Measurements from ENCODE around the gene MAGI3.
A peak's percentile ranks its signal among the peaks of the same experiment; 100 is the strongest.

MAGI3 gene

DNA sequence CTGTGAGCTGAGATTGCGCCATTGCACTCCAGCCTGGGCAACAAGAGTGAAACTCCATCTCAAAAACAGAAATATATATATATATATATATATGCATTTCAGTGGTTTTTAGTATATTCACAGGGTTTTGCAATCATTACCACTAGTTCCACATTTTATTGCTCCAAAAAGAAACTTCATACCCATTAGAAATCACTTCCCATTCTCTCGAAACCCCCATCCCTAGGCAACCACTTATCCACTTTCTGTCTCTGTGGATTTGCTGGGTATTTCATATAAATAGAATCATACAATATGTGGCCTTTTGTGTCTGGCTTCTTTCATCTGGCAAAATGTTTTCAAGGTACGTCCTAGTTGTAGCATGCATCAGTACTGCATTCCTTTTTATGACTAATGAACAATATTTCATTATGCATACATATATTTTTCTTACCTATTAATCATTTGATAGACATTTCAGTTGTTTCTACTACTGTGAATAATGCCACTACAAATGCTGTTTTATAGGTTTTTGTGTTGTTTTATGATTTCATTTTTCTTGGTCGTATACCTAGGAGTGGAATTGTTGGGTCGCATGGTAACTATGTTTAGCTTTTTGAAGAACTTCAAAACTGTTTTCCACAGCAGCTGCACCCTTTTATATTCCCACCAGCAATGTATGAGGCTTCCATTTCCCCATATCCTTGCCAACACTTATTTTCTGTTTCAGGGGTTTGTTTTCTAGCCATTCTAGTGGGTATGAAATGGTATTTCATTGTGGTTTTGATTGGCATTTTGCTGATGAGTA lies 273.0 kb downstream of the MAGI3 start:
- peak; percentile 95 for DNase-seq

DNA sequence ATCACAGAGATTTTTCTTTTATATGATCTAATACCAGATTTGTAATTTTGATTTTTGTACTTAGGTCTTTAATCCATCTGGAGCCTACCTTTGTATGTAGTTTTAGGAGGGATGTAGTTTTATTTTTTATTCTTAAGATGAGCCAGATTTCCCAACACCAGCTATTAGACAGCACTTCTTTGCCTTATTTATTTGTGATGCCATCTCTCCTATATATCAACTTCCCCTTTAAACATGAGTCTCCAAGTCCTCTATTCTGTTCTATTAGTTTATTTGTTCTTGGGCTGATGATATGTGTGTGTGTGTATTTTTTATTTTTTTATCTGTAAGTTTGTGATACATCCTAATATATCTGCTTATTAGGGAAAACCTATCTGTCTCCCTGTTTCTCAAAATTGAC lies 274.8 kb downstream of the MAGI3 start:
- DNase-seq, result no peak

DNA sequence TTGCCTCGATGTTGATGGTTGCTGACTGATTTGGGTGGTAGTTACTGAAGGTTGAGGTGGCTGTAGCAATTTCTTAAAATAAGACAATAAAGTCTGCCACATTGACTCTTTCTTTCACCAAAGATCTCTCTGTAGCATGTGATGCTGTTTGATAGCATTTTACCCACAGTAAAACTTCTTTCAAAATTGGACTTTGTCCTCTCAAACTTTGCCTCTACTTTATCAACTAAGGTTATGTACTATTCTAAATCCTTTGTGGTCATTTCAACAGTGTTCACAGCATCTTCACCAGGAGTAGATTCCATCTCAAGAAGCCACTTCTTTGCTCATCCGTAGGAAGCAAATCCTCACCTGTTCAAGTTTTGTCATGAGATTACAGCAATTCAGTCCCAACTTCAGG lies 275.8 kb downstream of the MAGI3 start:
- no peak for DNase-seq

DNA sequence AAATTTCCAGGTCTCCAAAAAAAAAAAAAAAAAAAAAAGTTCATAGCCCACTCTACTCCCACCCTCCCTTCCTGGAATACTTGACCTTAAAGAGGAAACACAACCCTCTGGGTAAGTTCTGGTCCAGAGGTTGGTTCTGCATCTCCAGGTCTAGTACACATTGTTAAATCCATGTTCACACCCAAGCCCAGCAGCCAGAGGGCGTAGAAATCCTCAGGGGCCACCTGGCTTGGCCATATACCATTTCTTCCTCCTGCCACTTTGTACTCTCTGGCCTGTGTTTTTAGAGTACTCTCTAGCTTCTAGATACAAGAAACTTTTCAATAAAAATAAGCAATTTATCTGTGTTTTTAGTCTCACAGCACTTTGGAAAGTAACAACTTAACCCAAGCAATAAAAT lies 279.7 kb downstream of the MAGI3 start:
- no peak for DNase-seq

DNA sequence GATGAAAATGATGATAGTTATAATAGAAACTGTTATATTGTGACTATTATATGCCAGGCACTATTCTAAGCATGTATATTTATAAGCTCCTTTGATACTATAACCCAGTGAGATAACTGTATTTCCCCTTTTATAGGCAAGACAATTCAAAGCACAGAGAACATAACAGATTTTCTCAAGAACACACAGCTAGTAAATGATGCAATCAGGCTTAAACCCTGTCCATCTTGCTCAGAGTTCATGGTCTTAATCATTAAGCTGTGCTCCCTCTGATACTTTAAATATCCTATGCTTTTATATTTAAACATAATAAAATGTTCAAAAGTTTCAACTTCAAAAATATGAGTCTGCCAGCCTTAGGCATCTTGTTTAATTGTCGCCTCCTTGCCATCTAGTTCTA lies 280.3 kb downstream of the MAGI3 start:
- DNase-seq, result no peak

DNA sequence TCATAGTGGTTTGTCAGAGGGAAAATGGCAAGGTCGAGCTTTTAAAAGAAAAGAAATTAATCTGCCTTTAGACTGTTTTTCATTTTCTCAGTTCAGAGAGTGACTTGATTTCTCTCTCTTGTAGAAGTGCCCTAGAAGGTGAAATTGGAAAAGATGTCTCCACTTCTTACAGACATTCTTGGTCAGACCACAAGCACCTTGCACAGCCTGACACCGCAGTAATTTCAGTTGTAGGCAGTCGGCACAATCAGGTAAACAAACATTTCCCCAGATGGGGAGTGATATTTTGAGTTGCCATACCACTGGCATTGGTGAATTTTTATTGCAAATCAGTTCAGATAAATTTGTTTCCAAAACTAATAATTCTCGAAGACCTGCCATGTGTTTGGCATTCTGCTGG lies 282.2 kb downstream of the MAGI3 start:
- no peak for DNase-seq

DNA sequence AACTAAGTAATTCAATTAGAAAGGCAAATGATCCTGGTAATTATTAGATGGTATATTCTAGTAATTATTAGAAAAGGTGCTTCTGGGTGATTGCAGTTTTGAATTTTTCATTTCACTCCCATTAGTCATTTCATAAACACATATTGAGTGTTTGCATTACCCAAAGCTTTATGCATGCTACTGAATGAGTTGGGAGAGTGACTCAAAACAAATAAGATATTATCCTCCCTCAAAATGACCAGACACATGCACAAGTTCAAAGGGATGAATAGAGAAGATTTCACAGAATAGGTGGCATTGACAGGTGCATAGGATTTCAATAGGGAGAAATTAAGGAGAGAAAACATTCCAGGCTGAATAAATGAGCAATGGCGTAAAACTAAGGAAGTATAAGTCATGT lies 284.3 kb downstream of the MAGI3 start:
- DNase-seq, result no peak

DNA sequence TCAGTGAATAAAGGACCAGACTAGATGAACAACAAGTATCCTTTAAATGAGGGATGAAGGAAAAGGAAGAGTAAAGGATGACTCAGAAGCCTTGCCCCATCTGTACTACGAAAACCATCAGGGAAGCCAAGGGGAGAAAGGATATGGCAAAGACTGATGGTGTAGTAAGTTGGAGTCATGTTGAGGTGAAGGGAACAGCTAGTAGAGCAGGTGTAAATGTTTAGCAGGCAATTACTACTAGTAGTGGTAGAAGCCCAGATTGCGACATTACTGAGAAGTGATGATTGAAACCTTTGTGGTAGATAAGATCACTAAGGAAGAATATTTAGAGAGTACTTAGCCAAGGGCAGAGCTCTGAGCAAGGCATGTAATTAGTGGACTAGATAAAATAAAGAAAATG lies 285.0 kb downstream of the MAGI3 start:
- DNase-seq, result peak; percentile 46

DNA sequence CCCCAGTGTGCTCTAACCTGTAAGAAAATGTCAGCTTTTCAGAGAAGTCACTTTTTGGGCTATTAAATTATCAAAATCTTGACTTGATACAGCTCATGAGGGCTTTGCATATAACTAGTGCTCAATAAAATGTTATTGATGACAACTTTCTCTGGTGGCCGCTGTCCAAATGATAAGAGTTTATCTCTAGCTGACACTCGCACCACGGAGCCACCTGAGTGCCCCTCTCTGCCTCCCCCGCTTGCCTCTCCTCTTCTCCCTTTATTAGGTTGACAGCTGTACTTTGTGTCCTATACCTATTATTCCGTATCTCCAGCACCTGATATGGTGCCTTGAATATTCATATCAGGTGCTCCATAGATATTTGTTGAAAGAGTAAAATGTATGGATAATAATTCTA lies 286.2 kb downstream of the MAGI3 start:
- no peak for DNase-seq

DNA sequence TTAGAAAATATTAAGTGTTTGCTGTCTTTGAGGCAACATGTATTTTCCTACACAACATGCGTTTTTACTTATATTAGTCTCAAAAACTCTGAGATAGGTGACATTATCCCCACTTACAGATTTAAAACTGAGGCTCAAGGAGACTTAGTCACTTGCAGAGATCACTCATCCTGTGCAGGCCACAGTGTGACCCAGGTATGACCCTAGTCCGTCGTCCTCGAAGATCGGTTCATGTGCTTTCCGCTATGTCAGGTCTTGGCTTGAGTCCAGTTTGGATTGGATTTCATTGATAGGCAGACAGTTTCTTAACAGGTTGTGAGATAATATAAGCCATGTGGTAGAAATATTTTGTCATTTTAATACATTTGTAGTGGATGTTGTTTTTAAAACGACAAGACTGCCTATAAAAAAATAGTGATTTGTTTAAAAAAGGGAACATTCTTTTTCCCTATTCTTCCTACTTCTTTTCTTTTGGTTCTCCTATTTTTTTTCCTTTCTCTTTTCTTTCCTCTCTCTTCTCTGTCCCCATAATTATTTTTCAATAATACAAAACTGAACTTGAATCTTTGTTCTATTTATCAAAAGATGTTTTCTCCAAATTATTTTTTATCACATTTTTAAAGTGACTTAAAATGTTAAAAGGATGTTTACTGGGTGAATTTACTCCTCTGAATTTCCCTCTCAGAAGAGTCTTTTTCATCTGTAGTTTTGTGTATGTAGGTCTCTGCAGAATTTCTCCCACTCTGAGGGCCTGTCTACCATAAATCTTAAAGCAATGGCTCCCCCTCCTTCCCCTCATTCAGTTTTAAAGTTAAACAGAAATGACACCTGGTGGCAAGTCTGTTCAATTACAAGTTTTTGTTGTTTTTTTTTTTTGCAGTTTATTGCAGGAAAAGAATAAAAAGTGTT lies 287.2 kb downstream of the MAGI3 start:
- peak; percentile 18 for DNase-seq

DNA sequence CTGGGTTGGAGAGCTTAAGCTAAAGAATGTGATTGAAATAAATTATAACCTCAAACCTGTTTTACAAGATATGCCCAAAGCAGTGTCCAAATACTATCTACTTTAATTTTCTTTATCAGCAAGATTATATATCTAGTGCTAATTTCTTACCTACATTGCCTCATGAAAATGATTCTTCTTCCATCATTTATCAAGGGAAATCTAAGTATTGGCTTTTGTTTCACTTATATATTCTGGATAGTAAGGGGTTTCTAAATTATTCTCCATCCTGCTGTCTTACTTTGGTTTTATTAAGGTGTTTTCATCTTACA lies 287.8 kb downstream of the MAGI3 start:
- DNase-seq, result no peak

DNA sequence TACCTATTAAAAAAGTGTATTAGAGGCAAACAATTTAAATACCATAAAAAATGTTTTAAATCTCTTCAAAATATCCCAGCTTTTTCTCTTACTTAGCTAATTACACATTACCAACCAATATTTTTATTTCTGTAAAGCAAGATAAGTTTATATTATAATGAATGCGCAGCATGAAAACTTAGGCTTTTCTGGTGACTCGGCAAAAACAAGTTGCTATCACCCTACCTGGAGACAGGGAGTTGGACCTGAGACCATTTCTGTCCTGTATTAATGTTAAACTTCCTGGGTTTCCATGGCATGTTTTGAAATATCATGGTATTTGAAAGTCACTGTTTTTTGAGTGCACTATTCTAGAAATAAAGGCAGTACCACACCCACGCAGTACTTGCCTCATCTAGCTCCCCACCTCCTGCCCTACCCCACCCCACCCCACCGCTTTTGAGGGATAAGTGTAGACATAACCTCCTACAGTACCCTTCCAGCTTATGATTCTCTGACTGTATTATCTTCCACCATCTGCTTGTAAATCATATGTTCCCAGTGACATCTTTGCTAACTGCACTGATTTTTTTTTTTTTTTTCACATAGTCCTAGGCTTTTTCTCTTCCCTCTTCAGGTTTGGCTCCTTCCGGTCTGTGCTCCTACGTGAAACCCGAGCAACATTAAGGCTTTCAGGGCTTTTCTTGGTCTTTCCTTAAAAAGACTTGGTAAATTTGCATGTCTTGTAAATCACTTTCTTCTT lies 291.5 kb downstream of the MAGI3 start:
- DNase-seq, result no peak

DNA sequence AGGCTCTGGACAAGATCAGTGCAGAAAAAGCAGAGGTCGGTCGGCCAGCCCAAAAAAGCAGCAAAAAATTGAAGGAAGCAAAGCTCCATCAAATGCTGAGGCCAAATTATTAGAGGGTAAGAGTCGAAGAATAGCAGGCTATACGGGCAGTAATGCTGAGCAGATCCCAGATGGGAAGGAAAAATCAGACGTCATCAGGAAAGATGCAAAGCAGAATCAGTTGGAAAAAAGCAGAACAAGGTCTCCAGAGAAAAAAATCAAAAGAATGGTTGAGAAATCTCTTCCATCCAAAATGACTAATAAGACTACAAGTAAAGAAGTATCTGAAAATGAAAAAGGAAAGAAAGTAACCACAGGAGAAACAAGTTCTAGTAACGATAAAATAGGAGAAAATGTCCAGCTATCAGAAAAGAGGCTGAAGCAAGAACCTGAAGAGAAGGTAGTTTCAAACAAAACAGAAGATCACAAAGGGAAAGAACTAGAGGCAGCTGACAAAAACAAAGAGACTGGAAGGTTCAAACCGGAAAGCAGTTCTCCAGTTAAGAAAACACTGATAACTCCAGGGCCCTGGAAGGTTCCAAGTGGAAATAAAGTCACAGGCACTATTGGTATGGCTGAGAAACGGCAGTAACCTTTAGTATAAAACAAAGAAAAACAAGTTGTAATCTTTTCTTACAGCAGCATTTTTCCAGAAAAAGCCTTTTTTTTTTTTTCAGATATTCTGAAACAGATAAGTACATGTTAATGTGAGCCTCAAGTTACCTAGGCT lies 293.3 kb downstream of the MAGI3 start:
- peak; percentile 40 for DNase-seq

DNA sequence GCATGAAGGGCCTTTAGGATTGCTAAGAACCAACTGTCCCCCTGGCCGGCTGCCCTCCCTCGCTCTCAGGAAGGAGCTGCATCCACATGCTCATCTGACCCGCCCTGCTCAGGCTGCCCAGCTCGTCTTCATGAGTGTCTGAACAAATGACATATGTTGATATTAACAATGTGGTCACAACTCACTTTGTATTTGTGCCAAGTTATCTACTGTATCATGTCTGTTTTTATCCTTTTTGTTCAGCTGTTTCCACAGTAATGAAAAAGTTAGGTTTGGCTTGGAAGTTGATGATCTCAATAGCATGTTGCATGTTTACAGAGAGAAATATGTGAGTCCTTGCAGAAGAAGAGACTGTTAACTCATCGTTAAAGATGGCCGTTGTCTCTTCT lies 293.8 kb downstream of the MAGI3 start:
- no peak for DNase-seq

DNA sequence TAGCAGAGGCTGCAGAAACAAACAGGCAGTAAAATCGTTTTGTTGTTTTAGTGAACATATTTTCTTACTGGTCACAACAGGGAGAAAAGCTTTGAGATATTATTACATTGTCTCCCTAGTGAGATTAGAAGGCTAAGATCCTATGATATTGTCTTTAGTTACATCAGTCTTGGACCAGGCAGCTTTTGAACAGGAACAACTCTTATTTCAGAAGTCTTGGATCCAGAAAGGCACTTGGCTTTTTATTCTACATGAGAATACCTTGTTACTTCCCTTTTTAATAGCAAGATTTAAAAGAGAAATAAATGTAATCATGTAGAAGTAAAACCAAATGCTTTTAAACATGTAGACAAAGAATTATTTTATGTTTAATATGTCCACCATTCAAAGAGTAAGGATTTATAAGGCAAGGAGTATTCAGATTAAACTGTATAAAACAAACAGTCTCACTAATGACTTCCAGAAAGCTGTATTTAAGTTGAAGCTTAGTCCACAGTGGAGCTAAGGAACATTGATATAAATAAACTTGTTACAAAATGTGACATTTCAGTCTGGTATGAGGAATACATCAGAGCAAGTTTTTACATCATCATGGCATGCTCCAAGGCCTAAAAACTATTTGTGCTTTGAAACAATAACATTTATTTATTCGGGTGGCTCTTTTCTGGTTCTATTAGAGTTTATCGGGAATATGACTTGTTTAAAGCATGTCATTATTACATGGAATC lies 296.7 kb downstream of the MAGI3 start:
- DNase-seq, result no peak

DNA sequence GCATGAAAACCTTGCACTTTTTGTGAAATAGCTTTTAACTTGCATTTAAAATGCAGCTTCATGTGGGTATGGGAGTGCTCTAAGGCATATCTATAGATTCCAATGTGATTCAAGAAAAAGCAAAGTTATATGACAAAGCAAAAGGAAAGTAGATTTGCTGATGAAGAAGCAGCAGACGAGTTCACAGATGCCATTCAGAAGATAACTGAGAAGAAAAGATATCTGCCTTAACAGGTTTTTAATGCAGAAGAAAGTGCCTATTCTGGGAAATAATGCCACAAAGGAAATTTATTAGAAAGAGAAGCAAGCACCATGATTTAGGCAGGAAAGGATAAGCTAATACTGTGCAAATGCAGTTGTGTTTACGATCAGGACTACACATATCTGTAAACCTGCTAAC lies 300.9 kb downstream of the MAGI3 start:
- no peak for DNase-seq

DNA sequence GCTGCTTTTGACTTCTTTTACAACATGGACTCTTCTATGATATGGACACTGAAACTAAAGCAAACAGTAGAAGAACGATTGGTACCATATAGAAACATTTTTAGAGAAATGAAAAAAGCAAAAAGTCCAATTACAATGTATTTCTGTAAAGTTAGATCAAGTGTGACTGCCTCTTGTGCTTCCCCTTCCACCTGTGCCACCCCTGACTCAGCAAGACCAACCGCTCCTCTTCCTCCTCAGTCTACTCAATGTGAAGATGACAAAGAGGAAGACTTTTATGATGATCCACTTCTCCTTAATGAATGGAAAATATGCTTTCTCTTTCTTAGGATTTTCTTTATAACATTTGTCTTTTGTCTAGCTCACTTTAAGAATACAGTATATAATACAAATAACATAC lies 302.0 kb downstream of the MAGI3 start:
- DNase-seq, result no peak

DNA sequence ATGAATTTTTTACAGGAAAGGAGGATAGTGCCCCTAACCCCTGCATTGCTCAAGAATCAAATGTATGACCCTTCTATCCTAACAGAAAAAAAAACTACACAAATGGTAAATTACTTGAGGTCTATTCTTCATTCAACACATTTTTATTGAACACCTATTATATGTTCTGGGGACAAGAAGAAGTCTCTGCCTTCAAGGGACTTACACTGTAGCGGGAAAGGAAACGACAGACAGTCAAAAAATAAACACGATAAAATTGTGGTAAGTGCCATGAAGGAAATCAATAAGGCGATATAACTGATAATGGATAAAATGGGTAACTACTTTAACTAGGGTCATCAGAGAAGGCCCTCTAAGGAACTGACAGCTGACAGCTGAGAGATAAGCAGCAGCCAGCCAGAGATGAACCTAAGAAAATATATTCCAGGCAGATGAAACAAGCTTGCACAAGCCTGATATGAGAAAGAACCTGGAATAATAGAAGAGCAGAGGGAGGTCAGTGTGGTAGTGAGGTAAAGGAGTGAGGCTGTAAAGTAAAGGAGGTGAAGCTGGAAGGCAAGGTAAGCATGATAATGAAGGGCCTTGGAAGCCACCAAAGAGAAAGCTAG lies 302.6 kb downstream of the MAGI3 start:
- DNase-seq, result no peak

DNA sequence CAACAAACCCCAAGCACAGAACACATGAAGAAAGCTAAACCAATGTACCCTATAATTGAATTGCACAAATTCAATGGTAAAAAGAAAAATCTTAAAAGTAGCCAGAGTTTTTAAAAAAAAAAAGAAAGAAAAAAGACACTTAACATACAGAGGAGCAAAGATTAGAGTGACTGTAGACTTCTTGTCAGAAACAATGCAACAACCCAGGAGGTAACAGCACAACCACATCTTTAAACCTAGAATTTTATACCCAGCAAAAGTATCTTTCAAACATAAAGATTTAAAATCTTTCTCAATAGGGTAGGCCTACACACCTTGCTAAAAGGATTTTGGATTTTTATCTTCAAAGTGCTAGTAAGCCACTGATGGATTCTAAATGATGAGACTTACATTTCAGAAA lies 304.6 kb downstream of the MAGI3 start:
- DNase-seq, result no peak

DNA sequence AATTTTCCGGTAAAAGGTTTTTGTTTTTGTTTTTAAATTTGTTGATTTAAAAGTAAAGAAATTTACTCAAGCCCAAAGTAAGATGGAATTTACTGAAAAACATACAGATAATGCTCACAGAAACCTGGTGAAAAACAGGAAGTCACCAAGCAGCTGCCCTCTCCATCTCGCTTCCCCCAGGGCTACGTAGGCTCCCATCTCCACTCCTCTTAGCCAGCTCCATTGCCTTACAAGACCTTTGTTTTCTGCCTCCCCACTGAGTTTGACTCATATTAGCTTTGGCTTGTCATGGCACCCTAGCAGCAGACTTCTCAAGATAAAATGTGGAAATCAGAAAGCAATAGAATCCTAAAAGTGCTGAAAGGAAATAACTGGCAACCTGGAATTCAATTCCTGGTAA lies 311.1 kb downstream of the MAGI3 start:
- DNase-seq, result peak; percentile 58

DNA sequence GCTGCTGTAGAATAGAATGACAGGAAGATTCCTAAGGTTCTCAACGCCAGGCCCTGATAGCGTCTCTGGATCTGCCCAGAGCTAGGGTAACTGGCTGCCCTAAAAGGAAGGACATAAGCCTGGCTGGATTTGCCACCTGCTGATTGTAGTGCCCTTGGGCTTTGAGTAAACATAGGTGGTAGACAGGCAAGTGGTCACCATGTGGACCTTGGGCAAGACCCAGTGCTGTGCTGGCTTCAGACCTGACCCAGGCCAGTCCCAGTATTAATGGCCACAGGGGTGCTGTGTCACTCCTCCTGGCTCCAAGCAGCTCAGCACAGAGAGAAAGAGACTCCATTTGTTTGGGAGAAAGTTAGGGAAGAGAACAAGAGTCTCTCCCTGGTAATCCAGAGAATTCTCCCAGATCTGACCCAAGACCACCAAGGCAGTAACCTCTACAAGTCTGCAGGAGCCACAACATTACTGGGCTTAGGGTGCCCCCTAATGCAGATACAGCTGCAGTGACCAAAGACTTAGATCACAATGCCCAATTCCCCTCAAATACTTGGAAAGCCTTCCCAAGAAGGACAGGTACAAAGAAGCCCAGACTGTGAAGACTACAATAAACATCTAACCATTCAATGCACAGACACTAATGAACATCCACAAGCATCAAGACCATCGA lies 324.4 kb downstream of the MAGI3 start:
- DNase-seq, result no peak
